ENCODE results near the gene SPACA4. TPM values are rescaled to one million over a fixed set of nuclear protein-coding genes. Genes with fewer than 3 reads are reported as not detected.

Gene SPACA4
- total RNA-seq, 1 donor from 2014 or later = not detected

DNA sequence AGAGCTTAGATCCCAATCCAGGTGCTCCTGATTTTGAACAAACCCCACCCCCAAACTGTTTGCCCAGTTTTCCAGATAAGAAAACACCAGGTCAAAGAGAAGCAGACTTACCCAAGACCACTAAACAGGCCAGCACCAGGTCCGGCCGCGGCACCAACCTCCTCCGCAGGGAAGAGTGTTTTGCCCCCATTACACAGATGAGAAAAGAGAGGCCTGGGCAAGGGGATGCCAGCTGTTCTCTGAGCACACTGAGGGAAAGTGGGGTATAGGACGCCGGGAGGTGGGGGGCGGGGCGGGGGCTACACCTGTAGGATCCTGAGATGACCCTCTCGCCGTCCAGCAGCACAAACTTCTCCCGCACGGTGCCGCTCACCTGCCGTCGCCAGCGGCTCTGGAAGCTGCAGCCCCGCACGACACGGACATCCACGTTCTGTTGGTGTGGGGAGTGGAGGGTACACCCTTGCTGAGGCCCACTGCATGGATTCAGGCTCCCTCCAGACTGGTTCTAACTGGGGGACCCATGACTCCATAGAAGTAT, 3.1 kb downstream of the SPACA4 start:
- H3K27ac ChIP-seq (ENCODE audit: low read depth, low read length) = no peak overlapping the region
- no peaks in the 10 kb centered on the region for H3K36me3 ChIP-seq (ENCODE audit: control insufficient read depth in 3 of 3, insufficient read depth in 3 of 3, low read length in 3 of 3)
- no peaks in the 10 kb centered on the region for H3K27me3 ChIP-seq (ENCODE audit: control insufficient read depth in 3 of 3, insufficient read depth in 3 of 3, low read length in 3 of 3)
- H3K4me1 ChIP-seq (ENCODE audit: control insufficient read depth in 3 of 3, insufficient read depth in 3 of 3, low read length in 3 of 3) = peaks cover 19 to 22% (median 21%) of the 10 kb centered on the region in 3 donors
- H3K9ac ChIP-seq (ENCODE audit: low read depth in 1 of 3, low read length in 3 of 3) = no peak overlapping the region
- no peaks in the 10 kb centered on the region for H3K9me3 ChIP-seq (ENCODE audit: control insufficient read depth in 3 of 3, low read length in 3 of 3)
- no peak overlapping the region for H3K4me3 ChIP-seq (ENCODE audit: low read length in 3 of 3)

DNA sequence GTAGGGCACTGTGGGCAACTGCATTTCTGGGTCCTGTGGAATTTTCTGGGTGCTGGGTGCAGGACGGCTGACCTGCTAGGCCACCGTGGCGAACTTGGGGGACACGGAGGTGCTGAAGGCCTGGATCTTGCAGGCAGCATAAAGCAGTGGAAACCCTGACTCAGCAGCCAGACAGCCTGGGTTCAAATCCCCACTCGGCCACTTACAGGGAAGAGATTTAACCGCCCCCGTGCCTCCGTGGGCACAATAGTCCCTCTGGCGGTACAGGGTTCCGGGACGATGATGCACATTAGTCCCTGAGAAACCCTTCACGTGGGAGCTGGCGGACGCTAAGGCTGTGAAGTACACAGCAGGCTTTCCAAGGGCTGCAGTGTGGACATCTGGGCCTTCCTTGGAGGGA, 5.3 kb downstream of the SPACA4 start:
- Histone ChIP-seq H3K4me1 (ENCODE audit: control insufficient read depth in 3 of 3, insufficient read depth in 3 of 3, low read length in 3 of 3) (peaks cover 25 to 40% (median 34%) of the 10 kb centered on the region in 3 donors), H3K27me3 (ENCODE audit: control insufficient read depth in 3 of 3, insufficient read depth in 3 of 3, low read length in 3 of 3) (no peaks in the 10 kb centered on the region), H3K9me3 (ENCODE audit: control insufficient read depth in 3 of 3, low read length in 3 of 3) (no peaks in the 10 kb centered on the region)

DNA sequence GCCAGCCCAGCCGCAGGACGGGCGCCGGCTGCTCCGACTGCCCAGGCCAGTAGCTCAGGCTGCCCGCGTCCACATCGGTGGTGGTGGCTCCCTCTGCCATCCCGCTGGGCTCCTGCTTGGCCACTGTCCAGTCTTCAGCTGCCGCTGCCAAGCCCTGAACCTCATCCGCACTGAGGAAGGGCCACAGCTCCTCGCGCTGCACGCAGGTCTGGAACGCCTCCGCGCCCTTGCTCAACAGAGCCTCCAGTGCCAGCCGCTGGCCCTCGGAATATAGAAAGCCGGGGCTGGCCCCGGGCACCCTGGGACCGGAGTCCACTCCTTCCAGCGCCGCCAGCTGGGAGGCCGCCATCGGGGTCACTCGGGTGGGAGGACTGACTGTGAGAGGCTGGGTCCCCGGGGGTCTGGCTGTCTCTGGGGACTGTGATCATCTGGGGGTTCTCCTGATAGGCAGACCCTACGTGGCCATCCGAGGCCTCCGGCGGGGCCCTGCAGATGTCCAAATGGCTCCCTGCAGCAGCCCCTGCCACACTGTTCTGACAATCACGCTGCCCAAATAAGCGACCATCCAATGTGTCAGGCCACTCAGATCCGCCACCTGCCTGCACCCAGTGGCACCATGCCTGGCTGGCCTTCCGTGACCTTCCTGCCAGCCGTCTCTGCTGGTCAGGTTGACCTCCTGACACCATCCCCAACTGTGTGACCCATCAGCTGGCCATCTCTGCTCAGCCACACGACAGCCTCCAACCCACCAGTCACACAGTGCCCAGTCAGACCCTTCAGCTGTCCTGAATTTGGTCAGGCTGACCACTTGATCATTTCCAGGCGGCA, 6.7 kb downstream of the SPACA4 start:
- Histone ChIP-seq H3K4me3 (ENCODE audit: low read length in 3 of 3) (peak overlapping the region in 2 of 3 donors; percentile 32 to 63), H3K27me3 (ENCODE audit: control insufficient read depth in 3 of 3, insufficient read depth in 3 of 3, low read length in 3 of 3) (no peaks in the 10 kb centered on the region), H3K27ac (ENCODE audit: low read depth, low read length) (peak overlapping the region; percentile 77), H3K4me1 (ENCODE audit: control insufficient read depth in 3 of 3, insufficient read depth in 3 of 3, low read length in 3 of 3) (peaks cover 39 to 54% (median 47%) of the 10 kb centered on the region in 3 donors), H3K9ac (ENCODE audit: low read depth in 1 of 3, low read length in 3 of 3) (peak overlapping the region; percentile 20 to 79 (median 38)), H3K9me3 (ENCODE audit: control insufficient read depth in 3 of 3, low read length in 3 of 3) (no peaks in the 10 kb centered on the region), H3K36me3 (ENCODE audit: control insufficient read depth in 3 of 3, insufficient read depth in 3 of 3, low read length in 3 of 3) (peaks cover 22 to 30% (median 29%) of the 10 kb centered on the region in 3 donors)

More for the DNA sequence above, 5.3 kb downstream of the SPACA4 start:
- no peak overlapping the region for H3K9ac ChIP-seq (ENCODE audit: low read depth in 1 of 3, low read length in 3 of 3)
- no peak overlapping the region for H3K4me3 ChIP-seq (ENCODE audit: low read length in 3 of 3)
- peaks cover 15 to 21% (median 20%) of the 10 kb centered on the region in 3 donors for H3K36me3 ChIP-seq (ENCODE audit: control insufficient read depth in 3 of 3, insufficient read depth in 3 of 3, low read length in 3 of 3)
- H3K27ac ChIP-seq (ENCODE audit: low read depth, low read length) = no peak overlapping the region

DNA sequence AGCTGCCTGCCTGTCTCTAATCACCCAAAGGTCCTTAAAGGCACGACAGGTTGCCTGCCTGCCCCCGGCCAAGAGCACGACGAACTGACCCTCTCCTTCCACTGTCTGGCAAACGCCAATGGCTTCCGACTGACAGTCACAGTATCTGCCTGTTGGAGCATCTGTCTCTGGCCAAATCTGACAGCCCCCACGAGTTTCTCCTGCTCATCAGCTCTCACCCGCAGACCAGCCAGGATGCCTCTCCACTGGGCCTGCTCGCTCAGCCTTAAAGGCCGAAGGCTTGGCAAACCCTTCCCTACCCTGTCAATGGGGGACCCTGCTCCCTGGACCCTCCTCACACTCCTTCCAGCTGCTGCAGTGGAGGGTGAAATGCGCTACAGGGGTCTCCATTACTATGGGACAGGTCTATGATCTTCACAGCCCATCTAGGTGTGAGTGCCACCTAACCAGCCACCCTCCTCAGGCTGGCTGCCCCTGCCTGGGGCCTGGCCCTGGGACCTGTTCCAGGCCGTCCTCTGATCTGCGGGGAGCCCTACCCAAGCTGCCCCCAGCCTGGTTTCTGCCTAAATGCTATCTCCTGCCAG, 7.4 kb downstream of the SPACA4 start:
- Histone ChIP-seq H3K4me1 (ENCODE audit: control insufficient read depth in 3 of 3, insufficient read depth in 3 of 3, low read length in 3 of 3) (peaks cover 41 to 61% (median 51%) of the 10 kb centered on the region in 3 donors), H3K36me3 (ENCODE audit: control insufficient read depth in 3 of 3, insufficient read depth in 3 of 3, low read length in 3 of 3) (peaks cover 22 to 30% (median 29%) of the 10 kb centered on the region in 3 donors), H3K27ac (ENCODE audit: low read depth, low read length) (peak overlapping the region; percentile 77), H3K9me3 (ENCODE audit: control insufficient read depth in 3 of 3, low read length in 3 of 3) (no peaks in the 10 kb centered on the region), H3K27me3 (ENCODE audit: control insufficient read depth in 3 of 3, insufficient read depth in 3 of 3, low read length in 3 of 3) (no peaks in the 10 kb centered on the region), H3K9ac (ENCODE audit: low read depth in 1 of 3, low read length in 3 of 3) (peak overlapping the region in 2 of 3 donors; percentile 51 to 79), H3K4me3 (ENCODE audit: low read length in 3 of 3) (peak overlapping the region in 1 of 3 donors; percentile 13)

DNA sequence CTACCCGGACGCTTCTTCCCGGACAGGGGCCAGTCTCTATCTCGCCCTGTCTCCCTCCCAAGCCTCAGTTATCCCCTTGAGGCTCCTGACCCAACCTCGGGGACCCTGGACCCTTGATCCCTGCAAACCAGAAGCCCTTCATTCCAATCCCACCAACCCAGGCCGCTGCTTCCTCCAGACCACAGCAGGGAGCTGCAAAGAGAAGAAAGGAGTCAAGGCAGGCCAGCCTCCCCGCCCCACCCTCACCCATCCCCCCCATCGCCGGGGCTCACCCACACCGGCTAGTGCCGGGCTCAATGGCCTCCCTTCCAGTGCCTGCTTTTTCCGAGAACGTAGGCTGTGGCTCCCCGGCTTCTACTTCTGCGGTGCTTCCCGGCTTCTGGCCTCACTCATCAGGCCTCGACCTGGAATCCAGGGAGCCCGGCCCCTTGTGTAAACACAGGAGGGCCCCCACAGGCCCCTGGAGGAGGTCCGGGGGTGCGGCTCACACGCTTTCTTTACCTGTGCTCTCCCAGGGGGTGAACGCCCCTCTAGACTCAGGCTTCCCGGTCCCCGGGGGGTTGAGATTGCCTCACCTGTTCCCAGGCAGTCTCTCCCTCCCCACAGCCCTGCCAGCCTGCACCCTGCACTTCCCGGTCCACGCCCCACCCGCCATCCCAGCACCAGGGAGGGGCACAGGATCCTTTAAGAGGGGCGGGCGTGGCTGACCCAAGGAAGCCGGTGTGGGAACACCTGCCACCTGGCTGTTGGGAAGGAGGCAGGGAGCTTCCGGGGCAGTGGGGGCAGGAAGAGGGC, 8.1 kb downstream of the SPACA4 start, which contains the start of gene FAM83E:
Gene FAM83E (minus strand): TSS at position 641 of the 795 bp plus-strand sequence. CDS start 1,704 bp downstream, outside the sequence.
- peak within 1 kb of the TSS; percentile 77 for H3K27ac ChIP-seq (ENCODE audit: low read depth, low read length)
- no peaks in the 10 kb centered on the region for H3K27me3 ChIP-seq (ENCODE audit: control insufficient read depth in 3 of 3, insufficient read depth in 3 of 3, low read length in 3 of 3)
- H3K36me3 ChIP-seq (ENCODE audit: control insufficient read depth in 3 of 3, insufficient read depth in 3 of 3, low read length in 3 of 3) = peaks cover 22 to 30% (median 29%) of the 10 kb centered on the region in 3 donors
- H3K9ac ChIP-seq (ENCODE audit: low read depth in 1 of 3, low read length in 3 of 3) = peak within 1 kb of the TSS in 2 of 3 donors; percentile 51 to 79
- H3K9me3 ChIP-seq (ENCODE audit: control insufficient read depth in 3 of 3, low read length in 3 of 3) = no peaks in the 10 kb centered on the region
- peaks cover 41 to 64% (median 53%) of the 10 kb centered on the region in 3 donors for H3K4me1 ChIP-seq (ENCODE audit: control insufficient read depth in 3 of 3, insufficient read depth in 3 of 3, low read length in 3 of 3)
- H3K4me3 ChIP-seq (ENCODE audit: low read length in 3 of 3) = peak within 1 kb of the TSS in 1 of 3 donors; percentile 13

DNA sequence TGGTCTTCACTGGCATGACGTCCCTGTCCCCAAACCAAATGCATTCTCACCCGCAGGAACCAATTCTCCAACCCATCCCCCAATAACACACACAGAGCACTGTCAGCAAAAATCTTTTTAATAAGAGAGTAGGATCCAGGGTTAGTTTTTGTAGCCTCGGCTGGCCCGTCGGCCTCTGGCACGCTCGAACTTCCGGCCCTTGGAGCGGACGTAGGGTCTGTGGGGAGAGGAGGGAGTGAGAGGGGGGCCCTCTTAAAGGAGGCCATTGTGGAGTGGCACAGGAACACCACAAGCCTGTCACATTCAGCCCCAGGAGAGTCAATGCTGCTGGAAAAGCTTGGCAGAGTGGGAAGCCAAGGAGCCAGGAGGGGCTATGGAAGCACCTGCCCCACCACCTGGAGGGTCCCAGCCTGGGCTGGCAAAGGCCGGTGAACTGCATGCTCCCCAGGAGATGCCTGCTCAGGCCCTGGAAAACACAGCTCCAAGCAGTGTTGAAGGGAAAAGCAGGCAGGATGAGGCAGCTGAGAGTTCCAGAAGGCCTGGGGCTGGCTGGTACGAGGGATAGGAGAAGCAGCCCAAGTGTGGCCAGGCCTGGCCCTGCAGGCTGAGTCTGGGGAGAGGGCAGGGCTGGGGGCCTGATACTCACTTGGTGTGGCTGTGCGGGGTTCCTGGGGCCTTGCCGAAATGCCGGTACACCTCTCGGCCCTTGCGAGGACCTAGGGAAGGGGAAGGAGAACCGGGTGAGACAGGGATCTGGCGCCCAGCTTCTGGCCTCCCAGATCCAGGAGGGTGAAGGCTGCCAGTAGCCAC, 8.9 kb downstream of the SPACA4 start:
- H3K9ac ChIP-seq (ENCODE audit: low read depth in 1 of 3, low read length in 3 of 3) = no peak overlapping the region
- H3K4me1 ChIP-seq (ENCODE audit: control insufficient read depth in 3 of 3, insufficient read depth in 3 of 3, low read length in 3 of 3) = peaks cover 47 to 71% (median 60%) of the 10 kb centered on the region in 3 donors
- no peak overlapping the region for H3K4me3 ChIP-seq (ENCODE audit: low read length in 3 of 3)
- no peak overlapping the region for H3K27ac ChIP-seq (ENCODE audit: low read depth, low read length)
- H3K36me3 ChIP-seq (ENCODE audit: control insufficient read depth in 3 of 3, insufficient read depth in 3 of 3, low read length in 3 of 3) = peaks cover 22 to 30% (median 29%) of the 10 kb centered on the region in 3 donors
- no peaks in the 10 kb centered on the region for H3K27me3 ChIP-seq (ENCODE audit: control insufficient read depth in 3 of 3, insufficient read depth in 3 of 3, low read length in 3 of 3)
- no peaks in the 10 kb centered on the region for H3K9me3 ChIP-seq (ENCODE audit: control insufficient read depth in 3 of 3, low read length in 3 of 3)

DNA sequence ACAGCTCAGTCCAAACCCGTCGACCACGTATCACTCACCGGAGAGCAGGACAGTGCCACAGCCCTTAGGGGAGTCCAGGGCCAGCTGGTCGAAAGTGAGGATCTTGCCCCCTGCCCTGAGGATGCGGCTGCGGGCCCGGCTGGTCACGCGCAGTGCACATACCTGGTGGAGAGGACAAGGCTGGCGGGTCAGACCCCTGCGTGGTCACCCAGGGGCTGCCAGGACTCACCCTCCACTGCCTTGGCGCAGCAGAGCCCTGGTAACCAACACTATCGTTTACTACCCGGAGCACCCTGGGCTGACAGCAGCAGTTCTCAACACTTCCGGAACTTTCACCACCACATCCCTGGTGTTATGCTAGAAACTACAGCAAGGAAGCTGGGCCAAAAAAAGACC, 9.5 kb downstream of the SPACA4 start:
- H3K9me3 ChIP-seq (ENCODE audit: control insufficient read depth in 3 of 3, low read length in 3 of 3) = no peaks in the 10 kb centered on the region
- peaks cover 47 to 71% (median 60%) of the 10 kb centered on the region in 3 donors for H3K4me1 ChIP-seq (ENCODE audit: control insufficient read depth in 3 of 3, insufficient read depth in 3 of 3, low read length in 3 of 3)
- no peak overlapping the region for H3K4me3 ChIP-seq (ENCODE audit: low read length in 3 of 3)
- no peak overlapping the region for H3K9ac ChIP-seq (ENCODE audit: low read depth in 1 of 3, low read length in 3 of 3)
- no peak overlapping the region for H3K27ac ChIP-seq (ENCODE audit: low read depth, low read length)
- H3K27me3 ChIP-seq (ENCODE audit: control insufficient read depth in 3 of 3, insufficient read depth in 3 of 3, low read length in 3 of 3) = no peaks in the 10 kb centered on the region
- H3K36me3 ChIP-seq (ENCODE audit: control insufficient read depth in 3 of 3, insufficient read depth in 3 of 3, low read length in 3 of 3) = peaks cover 22 to 30% (median 29%) of the 10 kb centered on the region in 3 donors

DNA sequence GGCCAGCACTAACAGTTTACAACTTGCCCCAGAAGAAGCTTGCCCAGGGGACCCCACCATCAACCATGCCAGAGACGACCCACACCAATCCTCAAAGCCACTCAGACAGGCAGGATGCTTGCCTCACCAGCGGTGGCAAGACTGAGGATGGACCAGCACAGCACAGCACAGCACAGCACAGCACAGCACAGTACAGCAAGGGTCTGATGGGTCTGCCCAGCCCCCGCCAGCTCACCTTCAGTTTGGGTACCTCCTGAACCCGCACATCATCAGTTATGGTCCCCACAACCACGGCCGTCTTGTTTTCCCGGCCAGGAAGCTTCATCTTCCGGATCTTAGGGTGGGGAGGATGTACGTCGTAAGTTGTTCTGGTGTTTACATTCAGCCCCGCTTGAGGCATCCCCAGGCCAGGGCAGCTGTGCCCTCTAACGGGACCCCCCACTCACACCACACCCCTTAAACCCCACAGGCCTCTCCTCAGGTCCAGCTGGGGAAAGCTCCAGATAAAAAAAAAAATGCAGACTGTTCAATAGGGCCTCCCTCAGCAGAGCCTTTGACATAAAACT, 10.0 kb downstream of the SPACA4 start:
- no peaks in the 10 kb centered on the region for H3K9me3 ChIP-seq (ENCODE audit: control insufficient read depth in 3 of 3, low read length in 3 of 3)
- H3K9ac ChIP-seq (ENCODE audit: low read depth in 1 of 3, low read length in 3 of 3) = peak overlapping the region in 2 of 3 donors; percentile 20 to 40
- peaks cover 47 to 71% (median 60%) of the 10 kb centered on the region in 3 donors for H3K4me1 ChIP-seq (ENCODE audit: control insufficient read depth in 3 of 3, insufficient read depth in 3 of 3, low read length in 3 of 3)
- H3K36me3 ChIP-seq (ENCODE audit: control insufficient read depth in 3 of 3, insufficient read depth in 3 of 3, low read length in 3 of 3) = peaks cover 22 to 31% (median 30%) of the 10 kb centered on the region in 3 donors
- no peak overlapping the region for H3K4me3 ChIP-seq (ENCODE audit: low read length in 3 of 3)
- no peaks in the 10 kb centered on the region for H3K27me3 ChIP-seq (ENCODE audit: control insufficient read depth in 3 of 3, insufficient read depth in 3 of 3, low read length in 3 of 3)
- no peak overlapping the region for H3K27ac ChIP-seq (ENCODE audit: low read depth, low read length)
